Measurements from ENCODE around the gene CFAP107.
"Not testable (repeated sequence)": the region's sequence is repeated elsewhere in the genome, so short reads cannot be mapped to it uniquely, and the experiment has no call there.

GRCh38 chr1:12731084-12731483 lies 14.9 kb upstream of the CFAP107 start:
- TF ChIP-seq EZH2 (IDR thresholded peaks at IDR 0.05; ENCODE audit: insufficient read depth, poor library complexity, severe bottlenecking); EZH2phosphoT487 (IDR thresholded peaks at IDR 0.05; ENCODE audit: insufficient read depth, low read depth): not testable (repeated sequence)

Measured in GM23248 (cell line).